Neural progenitor cell (in vitro differentiated cells): ENCODE measurements around the gene CHST15.

ENCODE experiments used
- CTCF ChIP-seq: fragments of 200-600 bp; sonication (generic); IDR thresholded peaks from 2 replicates; pipeline ENCODE4 v1.5.1; 2017; ENCODE audit warnings: antibody characterized with exemption, mild to moderate bottlenecking
- EZH2 ChIP-seq: fragments of 200-600 bp; sonication (generic); IDR thresholded peaks from 2 replicates; pipeline ENCODE4 v1.6.1; 2017; ENCODE audit warnings: antibody characterized with exemption, mild to moderate bottlenecking, moderate library complexity
- EZH2phosphoT487 ChIP-seq: fragments of 200-600 bp; sonication (generic); IDR thresholded peaks from 2 replicates; pipeline ENCODE4 v1.6.1; 2017; ENCODE audit warnings: antibody characterized with exemption

- TF ChIP-seq CTCF (no peak), EZH2 (no peak), EZH2phosphoT487 (no peak)
These were observed 98.3 kb downstream of the CHST15 start for GRCh38 chr10:123995082-123995460.
